HL-60 (cell line): ENCODE results near the gene FNIP2.
"Not testable (repeated sequence)": the region's sequence is repeated elsewhere in the genome, so short reads cannot be mapped to it uniquely, and the experiment has no call there.

Experiments
- DNase-seq, 2 experiments: peaks; one replicate each; pipeline ENCODE4 v3.0.0-alpha.2; 2010 to 2020; ENCODE audit warnings: low read depth in 1 of 2, low spot score in 1 of 2
- H3K27ac ChIP-seq: fragments of 250-450 bp; sonication (Bioruptor Pico); replicated peaks from 2 replicates; pipeline ENCODE4 v1.5.1; 2020; ENCODE audit warnings: mild to moderate bottlenecking, moderate library complexity
- H3K27me3 ChIP-seq: fragments of 250-450 bp; sonication (Bioruptor Pico); 2 replicates; pipeline ENCODE4 v1.5.1; 2021; ENCODE audit warnings: mild to moderate bottlenecking, moderate library complexity; ENCODE audit not compliant: insufficient read depth, poor library complexity, severe bottlenecking
- H3K4me3 ChIP-seq: replicated peaks from 2 replicates; pipeline ENCODE4 v1.5.1; 2011; ENCODE audit warnings: mild to moderate bottlenecking, control low read depth, low read length; ENCODE audit not compliant: insufficient read depth
- GABPA ChIP-seq: IDR thresholded peaks from 2 replicates; pipeline ENCODE4 v1.6.1; 2012; ENCODE audit warnings: low read depth
- POLR2AphosphoS5 ChIP-seq: IDR thresholded peaks from 2 replicates; pipeline ENCODE4 v1.6.1; 2012; ENCODE audit warnings: low read depth
- SPI1 ChIP-seq: IDR thresholded peaks from 2 replicates; pipeline ENCODE4 v1.6.1; 2012; ENCODE audit warnings: low read depth, mild to moderate bottlenecking, borderline replicate concordance
- TF ChIP-seq, protein P1 (sequence below): IDR thresholded peaks from 2 replicates; pipeline ENCODE4 v1.6.1; 2012; ENCODE audit warnings: low read depth; ENCODE audit not compliant: insufficient replicate concordance
- TF ChIP-seq, protein P2 (sequence below): IDR thresholded peaks from one replicate; pipeline ENCODE4 v1.5.1; 2011; ENCODE audit warnings: low read length, control low read depth, inconsistent platforms; ENCODE audit not compliant: insufficient read depth

Gene FNIP2

GRCh38 chr4:158826882-158827281, 58.1 kb downstream of the FNIP2 start:
- H3K4me3 ChIP-seq, result no peak overlapping the region
- H3K27me3 ChIP-seq, result no peaks in the 10 kb centered on the region
- H3K27ac ChIP-seq, result no peak overlapping the region
- TF ChIP-seq GABPA (no peak), SPI1 (no peak), POLR2AphosphoS5 (no peak)
- TF ChIP-seq, protein P1, sequence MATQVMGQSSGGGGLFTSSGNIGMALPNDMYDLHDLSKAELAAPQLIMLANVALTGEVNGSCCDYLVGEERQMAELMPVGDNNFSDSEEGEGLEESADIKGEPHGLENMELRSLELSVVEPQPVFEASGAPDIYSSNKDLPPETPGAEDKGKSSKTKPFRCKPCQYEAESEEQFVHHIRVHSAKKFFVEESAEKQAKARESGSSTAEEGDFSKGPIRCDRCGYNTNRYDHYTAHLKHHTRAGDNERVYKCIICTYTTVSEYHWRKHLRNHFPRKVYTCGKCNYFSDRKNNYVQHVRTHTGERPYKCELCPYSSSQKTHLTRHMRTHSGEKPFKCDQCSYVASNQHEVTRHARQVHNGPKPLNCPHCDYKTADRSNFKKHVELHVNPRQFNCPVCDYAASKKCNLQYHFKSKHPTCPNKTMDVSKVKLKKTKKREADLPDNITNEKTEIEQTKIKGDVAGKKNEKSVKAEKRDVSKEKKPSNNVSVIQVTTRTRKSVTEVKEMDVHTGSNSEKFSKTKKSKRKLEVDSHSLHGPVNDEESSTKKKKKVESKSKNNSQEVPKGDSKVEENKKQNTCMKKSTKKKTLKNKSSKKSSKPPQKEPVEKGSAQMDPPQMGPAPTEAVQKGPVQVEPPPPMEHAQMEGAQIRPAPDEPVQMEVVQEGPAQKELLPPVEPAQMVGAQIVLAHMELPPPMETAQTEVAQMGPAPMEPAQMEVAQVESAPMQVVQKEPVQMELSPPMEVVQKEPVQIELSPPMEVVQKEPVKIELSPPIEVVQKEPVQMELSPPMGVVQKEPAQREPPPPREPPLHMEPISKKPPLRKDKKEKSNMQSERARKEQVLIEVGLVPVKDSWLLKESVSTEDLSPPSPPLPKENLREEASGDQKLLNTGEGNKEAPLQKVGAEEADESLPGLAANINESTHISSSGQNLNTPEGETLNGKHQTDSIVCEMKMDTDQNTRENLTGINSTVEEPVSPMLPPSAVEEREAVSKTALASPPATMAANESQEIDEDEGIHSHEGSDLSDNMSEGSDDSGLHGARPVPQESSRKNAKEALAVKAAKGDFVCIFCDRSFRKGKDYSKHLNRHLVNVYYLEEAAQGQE, result no peak
- TF ChIP-seq, protein P2, sequence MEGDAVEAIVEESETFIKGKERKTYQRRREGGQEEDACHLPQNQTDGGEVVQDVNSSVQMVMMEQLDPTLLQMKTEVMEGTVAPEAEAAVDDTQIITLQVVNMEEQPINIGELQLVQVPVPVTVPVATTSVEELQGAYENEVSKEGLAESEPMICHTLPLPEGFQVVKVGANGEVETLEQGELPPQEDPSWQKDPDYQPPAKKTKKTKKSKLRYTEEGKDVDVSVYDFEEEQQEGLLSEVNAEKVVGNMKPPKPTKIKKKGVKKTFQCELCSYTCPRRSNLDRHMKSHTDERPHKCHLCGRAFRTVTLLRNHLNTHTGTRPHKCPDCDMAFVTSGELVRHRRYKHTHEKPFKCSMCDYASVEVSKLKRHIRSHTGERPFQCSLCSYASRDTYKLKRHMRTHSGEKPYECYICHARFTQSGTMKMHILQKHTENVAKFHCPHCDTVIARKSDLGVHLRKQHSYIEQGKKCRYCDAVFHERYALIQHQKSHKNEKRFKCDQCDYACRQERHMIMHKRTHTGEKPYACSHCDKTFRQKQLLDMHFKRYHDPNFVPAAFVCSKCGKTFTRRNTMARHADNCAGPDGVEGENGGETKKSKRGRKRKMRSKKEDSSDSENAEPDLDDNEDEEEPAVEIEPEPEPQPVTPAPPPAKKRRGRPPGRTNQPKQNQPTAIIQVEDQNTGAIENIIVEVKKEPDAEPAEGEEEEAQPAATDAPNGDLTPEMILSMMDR, result no peak
- DNase-seq, result no peak

DNA sequence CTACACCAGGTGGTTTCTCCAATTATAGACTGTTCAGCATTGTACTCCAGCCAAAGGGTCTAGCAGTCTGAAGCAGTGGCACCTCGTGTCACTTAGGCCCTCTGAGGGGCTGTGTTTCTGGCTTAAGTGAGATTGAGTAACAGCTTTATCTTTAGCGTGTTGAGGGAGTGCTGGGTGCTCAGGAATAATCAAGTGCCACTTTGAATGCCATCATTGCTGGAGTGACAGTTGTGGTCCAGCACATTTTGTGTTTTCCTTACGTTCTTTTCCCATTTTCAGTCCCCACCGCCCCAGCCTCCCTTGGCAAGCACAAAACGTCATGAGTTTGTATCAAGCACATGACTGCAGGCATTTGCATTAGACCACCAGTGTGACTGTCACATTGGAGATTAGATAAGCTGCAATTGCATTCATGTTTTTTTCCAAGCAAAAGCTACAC, 58.7 kb downstream of the FNIP2 start:
- Histone ChIP-seq H3K4me3 (no peak overlapping the region), H3K27ac (no peak overlapping the region), H3K27me3 (no peaks in the 10 kb centered on the region)
- no peak for DNase-seq
- no peak for TF ChIP-seq GABPA
- no peak for TF ChIP-seq SPI1
- TF ChIP-seq, protein P2, result no peak
- TF ChIP-seq POLR2AphosphoS5, result no peak
- TF ChIP-seq, protein P1, result no peak

DNA sequence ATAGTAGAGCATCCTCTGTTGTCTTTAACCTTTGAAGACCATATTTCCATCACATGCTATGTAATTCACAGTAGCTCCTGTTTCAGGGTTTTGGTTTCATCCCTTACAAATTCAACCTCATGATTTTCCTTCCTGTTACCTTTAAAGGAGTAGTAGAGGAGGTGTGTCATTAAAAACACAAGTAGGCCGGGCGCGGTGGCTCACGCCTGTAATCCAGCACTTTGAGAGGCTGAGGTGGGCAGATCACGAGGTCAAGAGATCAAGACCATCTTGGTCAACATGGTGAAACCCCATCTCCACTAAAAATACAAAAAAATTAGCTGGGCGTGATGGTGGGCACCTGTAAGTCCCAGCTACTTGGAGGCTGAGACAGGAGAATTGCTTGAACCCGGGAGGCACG, 59.3 kb downstream of the FNIP2 start:
- H3K27me3 ChIP-seq, H3K4me3 ChIP-seq, DNase-seq, H3K27ac ChIP-seq: not testable (repeated sequence)

- no peak for TF ChIP-seq POLR2AphosphoS5
- TF ChIP-seq, protein P2, result no peak
- no peak for TF ChIP-seq GABPA
- TF ChIP-seq, protein P1, result no peak
- TF ChIP-seq SPI1, result no peak
- H3K4me3 ChIP-seq, result no peak overlapping the region
- H3K27me3 ChIP-seq, result no peaks in the 10 kb centered on the region
- no peak overlapping the region for H3K27ac ChIP-seq
- no peak for DNase-seq
These were observed 60.4 kb downstream of the FNIP2 start for GRCh38 chr4:158829254-158829653.
